ENCODE measurements around the gene KMT2B.

KMT2B gene

GRCh38 chr19:35744430-35745327 lies 26.9 kb downstream of the KMT2B start (continued):
- TF ChIP-seq, protein P1, sequence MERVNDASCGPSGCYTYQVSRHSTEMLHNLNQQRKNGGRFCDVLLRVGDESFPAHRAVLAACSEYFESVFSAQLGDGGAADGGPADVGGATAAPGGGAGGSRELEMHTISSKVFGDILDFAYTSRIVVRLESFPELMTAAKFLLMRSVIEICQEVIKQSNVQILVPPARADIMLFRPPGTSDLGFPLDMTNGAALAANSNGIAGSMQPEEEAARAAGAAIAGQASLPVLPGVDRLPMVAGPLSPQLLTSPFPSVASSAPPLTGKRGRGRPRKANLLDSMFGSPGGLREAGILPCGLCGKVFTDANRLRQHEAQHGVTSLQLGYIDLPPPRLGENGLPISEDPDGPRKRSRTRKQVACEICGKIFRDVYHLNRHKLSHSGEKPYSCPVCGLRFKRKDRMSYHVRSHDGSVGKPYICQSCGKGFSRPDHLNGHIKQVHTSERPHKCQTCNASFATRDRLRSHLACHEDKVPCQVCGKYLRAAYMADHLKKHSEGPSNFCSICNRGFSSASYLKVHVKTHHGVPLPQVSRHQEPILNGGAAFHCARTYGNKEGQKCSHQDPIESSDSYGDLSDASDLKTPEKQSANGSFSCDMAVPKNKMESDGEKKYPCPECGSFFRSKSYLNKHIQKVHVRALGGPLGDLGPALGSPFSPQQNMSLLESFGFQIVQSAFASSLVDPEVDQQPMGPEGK (tag by site-specific recombination; IDR thresholded peaks at IDR 0.05): peak; percentile 55
- TF ChIP-seq KLF16 (tag by site-specific recombination; IDR thresholded peaks at IDR 0.05) (peak; percentile 95), ZNF670 (tag by site-specific recombination; IDR thresholded peaks at IDR 0.05; ENCODE audit: low read depth) (no peak), ZNF843 (tag by site-specific recombination; IDR thresholded peaks at IDR 0.05) (no peak; the same call in 1 of the 2 replicates), KLF10 (tag by site-specific recombination; IDR thresholded peaks at IDR 0.05) (peak; percentile 94), ZFP3 (tag by site-specific recombination; IDR thresholded peaks at IDR 0.05; ENCODE audit: low read depth) (no peak), ZNF701 (tag by site-specific recombination; IDR thresholded peaks at IDR 0.05) (no peak), GLIS1 (tag by site-specific recombination; IDR thresholded peaks at IDR 0.05) (no peak), ZNF366 (tag by site-specific recombination; conservative IDR thresholded peaks at IDR 0.05) (peak; percentile 70), ZBTB10 (tag by site-specific recombination; IDR thresholded peaks at IDR 0.05) (peak; percentile 12; the same call in 1 of the 2 replicates), BCL11A (tag by site-specific recombination; IDR thresholded peaks at IDR 0.05; ENCODE audit: low read depth) (no peak), ZNF623 (tag by site-specific recombination; IDR thresholded peaks at IDR 0.05) (no peak), SP2 (tag by site-specific recombination; IDR thresholded peaks at IDR 0.05) (peak; percentile 99), ZNF184 (tag by site-specific recombination; IDR thresholded peaks at IDR 0.05) (no peak), ZNF776 (tag by site-specific recombination; IDR thresholded peaks at IDR 0.05; ENCODE audit: borderline replicate concordance) (no peak), ZNF18 (tag by site-specific recombination; IDR thresholded peaks at IDR 0.05) (peak; percentile 56; the same call in 1 of the 2 replicates), ZNF692 (tag by site-specific recombination; IDR thresholded peaks at IDR 0.05) (peak; percentile 57; the same call in 1 of the 2 replicates), OSR2 (tag by site-specific recombination; IDR thresholded peaks at IDR 0.05) (no peak), ZNF335 (tag by site-specific recombination; conservative IDR thresholded peaks at IDR 0.05) (peak; percentile 94), ZNF560 (tag by site-specific recombination; IDR thresholded peaks at IDR 0.05; ENCODE audit: borderline replicate concordance) (no peak), ZNF350 (tag by site-specific recombination; IDR thresholded peaks at IDR 0.05) (no peak), YY2 (tag by site-specific recombination; IDR thresholded peaks at IDR 0.05) (no peak)
- TF ChIP-seq, protein P2, sequence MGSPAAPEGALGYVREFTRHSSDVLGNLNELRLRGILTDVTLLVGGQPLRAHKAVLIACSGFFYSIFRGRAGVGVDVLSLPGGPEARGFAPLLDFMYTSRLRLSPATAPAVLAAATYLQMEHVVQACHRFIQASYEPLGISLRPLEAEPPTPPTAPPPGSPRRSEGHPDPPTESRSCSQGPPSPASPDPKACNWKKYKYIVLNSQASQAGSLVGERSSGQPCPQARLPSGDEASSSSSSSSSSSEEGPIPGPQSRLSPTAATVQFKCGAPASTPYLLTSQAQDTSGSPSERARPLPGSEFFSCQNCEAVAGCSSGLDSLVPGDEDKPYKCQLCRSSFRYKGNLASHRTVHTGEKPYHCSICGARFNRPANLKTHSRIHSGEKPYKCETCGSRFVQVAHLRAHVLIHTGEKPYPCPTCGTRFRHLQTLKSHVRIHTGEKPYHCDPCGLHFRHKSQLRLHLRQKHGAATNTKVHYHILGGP (tag by site-specific recombination; IDR thresholded peaks at IDR 0.05): no peak
- TF ChIP-seq, protein P3, sequence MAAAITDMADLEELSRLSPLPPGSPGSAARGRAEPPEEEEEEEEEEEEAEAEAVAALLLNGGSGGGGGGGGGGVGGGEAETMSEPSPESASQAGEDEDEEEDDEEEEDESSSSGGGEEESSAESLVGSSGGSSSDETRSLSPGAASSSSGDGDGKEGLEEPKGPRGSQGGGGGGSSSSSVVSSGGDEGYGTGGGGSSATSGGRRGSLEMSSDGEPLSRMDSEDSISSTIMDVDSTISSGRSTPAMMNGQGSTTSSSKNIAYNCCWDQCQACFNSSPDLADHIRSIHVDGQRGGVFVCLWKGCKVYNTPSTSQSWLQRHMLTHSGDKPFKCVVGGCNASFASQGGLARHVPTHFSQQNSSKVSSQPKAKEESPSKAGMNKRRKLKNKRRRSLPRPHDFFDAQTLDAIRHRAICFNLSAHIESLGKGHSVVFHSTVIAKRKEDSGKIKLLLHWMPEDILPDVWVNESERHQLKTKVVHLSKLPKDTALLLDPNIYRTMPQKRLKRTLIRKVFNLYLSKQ (tag by site-specific recombination; IDR thresholded peaks at IDR 0.05; ENCODE audit: borderline replicate concordance): no peak
